Stimulated activated naive B cell treated with anti-CD40 and anti-IgM and Interleukin-4, amounts not matched to agents 10 μg/mL and 1 μg/mL and 100 μg/mL, for 72 hours (primary cell): ENCODE data around the gene PCSK6.
A peak's percentile ranks its signal among the peaks of the same experiment; 100 is the strongest.

Experiments used
- ATAC-seq, 2 donors: fragments of 150-1000 bp; cut with Tn5 transposase; replicated peaks; 2 replicates each; pipeline ENCODE4 v1.10.0; 2021; ENCODE audit warnings: moderate library complexity in 1 of 2
- DNase-seq: peaks from one replicate; pipeline ENCODE4 v3.0.0; 2021
- H3K27ac Mint-ChIP-seq: one replicate; pipeline ENCODE4 v1.8.0; 2022; ENCODE audit warnings: mild to moderate bottlenecking, mixed read lengths
- H3K27me3 Mint-ChIP-seq, 2 donors: one replicate each; pipeline ENCODE4 v1.8.0; 2022; ENCODE audit warnings: mixed read lengths in 2 of 2
- H3K36me3 Mint-ChIP-seq, 2 donors: one replicate each; pipeline ENCODE4 v1.8.0; 2022; ENCODE audit warnings: mixed read lengths in 2 of 2, mild to moderate bottlenecking in 1 of 2
- H3K4me1 Mint-ChIP-seq, 2 donors: one replicate each; pipeline ENCODE4 v1.8.0; 2022; ENCODE audit warnings: mixed read lengths in 2 of 2, mild to moderate bottlenecking in 1 of 2
- H3K4me3 Mint-ChIP-seq, 2 donors: one replicate each; pipeline ENCODE4 v1.8.0; 2022; ENCODE audit warnings: mild to moderate bottlenecking in 2 of 2, mixed read lengths in 2 of 2, moderate library complexity in 1 of 2
- H3K9me3 Mint-ChIP-seq, 2 donors: one replicate each; pipeline ENCODE4 v1.8.0; 2022; ENCODE audit warnings: mixed read lengths in 2 of 2, mild to moderate bottlenecking in 1 of 2

Gene PCSK6

DNA sequence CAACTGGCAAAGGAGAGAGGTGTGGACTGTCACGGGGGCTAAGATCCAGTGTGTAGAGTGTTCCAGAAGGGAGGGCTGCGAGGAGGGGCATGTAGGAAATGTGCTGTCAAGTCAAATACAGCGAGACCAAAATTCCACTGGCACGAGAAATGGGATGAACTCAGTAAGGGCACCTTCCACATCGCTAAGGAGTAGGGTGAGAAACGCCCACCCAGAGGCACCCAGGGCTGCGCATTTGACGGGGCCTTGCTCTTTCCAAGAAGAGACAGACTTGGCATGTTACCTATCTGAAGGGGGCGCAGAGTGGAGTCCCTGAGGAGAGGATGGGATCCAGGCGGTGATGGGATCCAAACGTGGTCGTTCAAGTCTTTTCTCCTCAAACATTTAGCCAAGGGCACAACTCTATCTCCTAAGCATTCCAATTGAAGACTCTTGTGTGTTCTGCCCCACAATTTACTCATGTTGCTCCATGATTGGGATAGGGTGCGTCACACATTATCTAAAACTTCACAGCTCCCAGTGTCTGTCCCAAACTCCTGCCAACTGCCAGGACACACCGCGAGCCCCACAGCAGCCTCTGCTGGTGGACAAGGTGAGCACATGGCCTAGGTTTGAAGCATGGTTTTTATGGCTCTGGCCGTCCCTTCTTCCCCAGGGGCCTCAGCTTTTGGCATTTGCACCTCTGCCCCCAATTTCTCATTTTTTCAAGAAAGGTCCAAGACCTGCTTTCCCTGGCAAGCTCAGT lies 219.9 kb downstream of the PCSK6 start:
- Mint-ChIP-seq H3K9me3 (no peaks in the 10 kb centered on the region), H3K27ac (no peak overlapping the region), H3K4me1 (no peaks in the 10 kb centered on the region), H3K4me3 (no peak overlapping the region), H3K36me3 (peaks cover 31 to 46% of the 10 kb centered on the region in 2 donors), H3K27me3 (no peaks in the 10 kb centered on the region)
- DNase-seq (no peak), ATAC-seq (no peak)

- H3K9me3 Mint-ChIP-seq, result no peaks in the 10 kb centered on the region
- DNase-seq, result no peak
- H3K4me1 Mint-ChIP-seq, result peaks cover 0 to 3% of the 10 kb centered on the region in 2 donors
- no peak for ATAC-seq
- H3K27me3 Mint-ChIP-seq, result peaks cover 0 to 3% of the 10 kb centered on the region in 2 donors
- no peak overlapping the region for H3K4me3 Mint-ChIP-seq
- H3K36me3 Mint-ChIP-seq, result peaks cover 18 to 28% of the 10 kb centered on the region in 2 donors
- H3K27ac Mint-ChIP-seq, result no peak overlapping the region
These were observed 222.0 kb downstream of the PCSK6 start for GRCh38 chr15:101267320-101268104.

DNA sequence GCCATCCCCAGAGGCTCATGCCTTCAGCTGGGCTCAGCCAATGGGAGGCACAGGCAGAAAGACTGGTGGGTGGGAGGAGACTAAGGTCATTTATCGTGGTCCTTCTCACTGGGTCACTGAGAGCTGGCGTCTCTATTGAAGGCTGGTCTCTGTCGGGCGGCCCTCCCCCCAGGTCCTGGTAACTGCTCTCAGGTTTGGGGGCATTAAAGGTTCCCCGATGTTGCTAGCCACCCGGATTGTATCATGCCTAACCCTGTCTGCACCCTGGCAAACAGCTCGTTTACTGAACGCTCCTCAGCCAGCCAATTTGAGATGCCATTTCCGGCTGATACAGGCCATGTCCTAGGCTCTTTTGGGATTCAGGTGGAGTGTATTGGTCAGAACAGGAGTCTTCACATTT lies 222.7 kb downstream of the PCSK6 start:
- no peak for ATAC-seq
- Mint-ChIP-seq H3K4me3 (no peak overlapping the region), H3K36me3 (peaks cover 14 to 26% of the 10 kb centered on the region in 2 donors), H3K4me1 (peaks cover 0 to 3% of the 10 kb centered on the region in 2 donors), H3K9me3 (no peaks in the 10 kb centered on the region), H3K27me3 (peaks cover 3 to 5% of the 10 kb centered on the region in 2 donors), H3K27ac (no peak overlapping the region)
- DNase-seq, result no peak

GRCh38 chr15:101266034-101266433 lies 223.5 kb downstream of the PCSK6 start:
- DNase-seq (no peak), ATAC-seq (no peak)
- H3K4me3 Mint-ChIP-seq, result no peak overlapping the region
- no peak overlapping the region for H3K27ac Mint-ChIP-seq
- peaks cover 13 to 20% of the 10 kb centered on the region in 2 donors for H3K36me3 Mint-ChIP-seq
- H3K4me1 Mint-ChIP-seq, result peaks cover 0 to 3% of the 10 kb centered on the region in 2 donors
- peaks cover 3 to 5% of the 10 kb centered on the region in 2 donors for H3K27me3 Mint-ChIP-seq
- H3K9me3 Mint-ChIP-seq, result no peaks in the 10 kb centered on the region

DNA sequence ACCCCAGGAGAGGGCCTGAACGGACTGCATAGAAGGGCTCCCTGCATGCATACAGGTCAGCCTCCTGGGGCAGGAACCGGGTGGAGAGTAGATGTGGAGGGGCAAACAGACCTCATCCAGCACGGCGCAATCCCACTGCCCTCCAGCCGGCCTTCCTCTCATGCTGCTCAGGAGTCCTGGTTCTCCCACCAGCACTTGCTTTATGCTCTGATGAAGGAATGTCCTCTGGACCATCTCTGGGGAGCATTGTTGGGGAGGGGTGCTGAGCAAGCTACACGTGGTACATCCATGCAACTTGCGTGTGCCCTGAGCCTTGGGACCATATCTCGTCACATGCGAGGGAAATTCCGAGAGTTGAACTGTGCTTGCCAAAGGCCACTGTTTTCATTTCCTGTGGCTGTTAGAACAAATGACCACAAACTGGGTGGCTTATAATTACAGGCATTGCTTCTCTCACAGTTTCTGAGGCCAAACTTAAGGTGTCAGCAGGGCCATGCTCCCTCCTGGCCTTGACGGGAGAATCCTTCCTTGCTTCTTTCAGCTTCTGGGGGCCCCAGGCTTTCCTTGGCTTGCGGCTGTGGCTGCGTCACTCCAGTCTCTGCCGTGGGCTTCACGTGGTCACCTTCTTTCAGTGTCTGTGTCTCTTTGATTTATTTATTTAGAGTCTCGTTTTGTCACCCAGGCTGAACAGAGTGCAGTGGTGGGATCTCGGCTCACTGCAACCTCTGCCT lies 224.4 kb downstream of the PCSK6 start:
- no peak overlapping the region for H3K4me3 Mint-ChIP-seq
- peaks cover 6 to 13% of the 10 kb centered on the region in 2 donors for H3K36me3 Mint-ChIP-seq
- peaks cover 3 to 5% of the 10 kb centered on the region in 2 donors for H3K27me3 Mint-ChIP-seq
- no peak overlapping the region for H3K27ac Mint-ChIP-seq
- DNase-seq, result no peak
- H3K4me1 Mint-ChIP-seq, result peaks cover 0 to 3% of the 10 kb centered on the region in 2 donors
- no peaks in the 10 kb centered on the region for H3K9me3 Mint-ChIP-seq
- ATAC-seq, result no peak

DNA sequence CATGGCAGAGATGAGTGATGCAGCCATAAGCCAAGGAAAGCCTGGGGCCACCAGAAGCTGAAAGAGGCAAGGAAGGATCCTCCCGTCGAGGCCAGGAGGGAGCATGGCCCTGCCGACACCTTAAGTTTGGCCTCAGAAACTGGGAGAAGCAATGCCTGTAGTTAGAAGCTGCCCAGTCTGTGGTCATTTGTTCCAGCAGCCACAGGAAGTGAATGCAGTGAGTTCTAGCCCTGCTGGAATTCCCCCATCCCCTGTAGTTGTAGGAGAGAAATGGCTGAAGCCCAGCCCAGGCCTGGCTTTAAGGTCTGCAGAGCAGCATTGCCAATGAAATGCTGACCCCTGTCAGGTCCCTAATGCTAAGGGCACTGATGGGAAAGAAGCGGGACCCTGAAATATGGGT lies 225.5 kb downstream of the PCSK6 start:
- DNase-seq (no peak), ATAC-seq (peak in 1 of 2 donors; percentile 53)
- H3K27ac Mint-ChIP-seq, result no peak overlapping the region
- H3K4me3 Mint-ChIP-seq, result no peak overlapping the region
- peaks cover 0 to 3% of the 10 kb centered on the region in 2 donors for H3K4me1 Mint-ChIP-seq
- H3K9me3 Mint-ChIP-seq, result no peaks in the 10 kb centered on the region
- H3K36me3 Mint-ChIP-seq, result peaks cover under 1 to 2% of the 10 kb centered on the region in 2 donors
- H3K27me3 Mint-ChIP-seq, result peaks cover 3 to 5% of the 10 kb centered on the region in 2 donors

DNA sequence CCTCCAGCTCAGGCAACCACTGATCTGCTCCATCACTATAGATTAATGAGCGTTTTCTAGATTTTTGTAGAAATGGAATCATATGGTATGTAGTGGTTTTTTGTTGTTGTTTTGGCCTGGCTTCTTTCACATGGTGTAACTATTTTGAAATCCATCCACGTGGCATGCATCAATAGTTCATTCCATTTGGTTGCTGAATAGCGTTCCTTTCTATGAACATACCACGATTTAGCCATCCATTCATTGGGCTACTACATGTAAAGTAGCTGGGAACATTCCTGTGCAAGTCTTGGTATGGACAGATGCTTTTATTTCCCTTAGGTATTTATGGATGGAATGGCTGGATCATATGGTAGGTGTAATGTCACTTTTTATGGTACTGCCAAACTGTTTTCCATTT lies 227.0 kb downstream of the PCSK6 start:
- H3K4me3 Mint-ChIP-seq, result no peak overlapping the region
- H3K27me3 Mint-ChIP-seq, result peaks cover 3 to 5% of the 10 kb centered on the region in 2 donors
- DNase-seq (no peak), ATAC-seq (no peak)
- no peaks in the 10 kb centered on the region for H3K36me3 Mint-ChIP-seq
- peaks cover 3 to 7% of the 10 kb centered on the region in 2 donors for H3K4me1 Mint-ChIP-seq
- no peak overlapping the region for H3K27ac Mint-ChIP-seq
- no peaks in the 10 kb centered on the region for H3K9me3 Mint-ChIP-seq

GRCh38 chr15:101258238-101259144 lies 231.0 kb downstream of the PCSK6 start:
- ATAC-seq (peak; percentile 70 to 81), DNase-seq (no peak)
- H3K4me1 Mint-ChIP-seq, result peaks cover 7 to 20% of the 10 kb centered on the region in 2 donors
- no peaks in the 10 kb centered on the region for H3K9me3 Mint-ChIP-seq
- H3K4me3 Mint-ChIP-seq, result no peak overlapping the region
- no peak overlapping the region for H3K27ac Mint-ChIP-seq
- peaks cover 3 to 5% of the 10 kb centered on the region in 2 donors for H3K27me3 Mint-ChIP-seq
- no peaks in the 10 kb centered on the region for H3K36me3 Mint-ChIP-seq

DNA sequence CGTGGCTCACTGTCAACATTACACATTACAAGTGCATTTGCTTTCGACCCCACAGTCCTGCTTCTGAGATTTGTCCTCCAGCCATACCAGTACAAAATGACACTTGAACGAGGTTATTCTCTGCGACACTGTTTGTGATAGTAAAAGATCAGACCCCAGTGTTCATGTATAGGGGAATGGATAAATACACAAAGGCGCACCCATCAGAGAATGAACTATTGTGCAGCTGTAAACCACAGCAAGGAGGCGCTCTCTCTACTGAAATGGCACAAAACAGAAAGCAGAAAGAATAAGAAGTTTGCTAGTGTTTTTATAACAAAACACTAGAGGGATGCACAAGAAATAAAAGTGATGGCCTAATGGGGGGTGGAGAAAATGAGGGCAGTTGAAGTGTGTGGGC lies 232.8 kb downstream of the PCSK6 start:
- Mint-ChIP-seq H3K4me1 (peaks cover 10 to 26% of the 10 kb centered on the region in 2 donors), H3K36me3 (no peaks in the 10 kb centered on the region), H3K27me3 (no peaks in the 10 kb centered on the region), H3K27ac (no peak overlapping the region), H3K9me3 (no peaks in the 10 kb centered on the region), H3K4me3 (no peak overlapping the region)
- DNase-seq (no peak), ATAC-seq (no peak)

DNA sequence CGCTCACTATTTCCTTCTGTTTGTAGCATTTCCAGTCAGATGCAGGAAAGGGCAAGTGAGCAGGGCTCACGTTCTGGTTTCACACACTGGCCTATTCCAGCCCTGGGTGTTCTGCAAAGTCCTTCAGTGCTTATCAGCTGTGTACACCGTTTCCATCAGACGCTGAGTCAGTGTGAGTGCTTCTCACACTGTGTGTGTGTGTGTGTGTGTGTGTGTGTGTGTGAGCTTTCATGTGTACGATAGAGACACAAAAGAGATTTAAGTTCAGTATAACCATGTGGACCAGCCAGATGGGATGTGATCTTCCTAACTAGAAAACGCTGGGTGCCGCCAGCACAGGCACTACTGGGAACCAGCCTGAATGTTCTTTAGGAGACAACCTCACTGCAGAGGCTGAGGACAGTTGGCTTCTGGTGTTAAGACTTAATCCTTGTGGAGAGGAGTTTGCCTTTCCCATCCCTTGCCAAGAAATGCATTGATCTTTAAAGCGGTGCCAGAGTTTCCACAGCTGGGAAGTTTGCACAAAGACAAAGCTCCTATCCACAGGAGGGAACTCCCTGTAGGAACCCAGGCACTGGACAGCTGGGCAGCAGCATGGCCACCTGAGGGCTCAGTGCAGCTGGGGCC lies 233.8 kb downstream of the PCSK6 start:
- H3K4me1 Mint-ChIP-seq, result peaks cover 10 to 28% of the 10 kb centered on the region in 2 donors
- no peak overlapping the region for H3K27ac Mint-ChIP-seq
- no peaks in the 10 kb centered on the region for H3K9me3 Mint-ChIP-seq
- H3K36me3 Mint-ChIP-seq, result peaks cover 1% of the 10 kb centered on the region in 2 donors
- H3K4me3 Mint-ChIP-seq, result no peak overlapping the region
- no peaks in the 10 kb centered on the region for H3K27me3 Mint-ChIP-seq
- ATAC-seq (no peak), DNase-seq (no peak)

DNA sequence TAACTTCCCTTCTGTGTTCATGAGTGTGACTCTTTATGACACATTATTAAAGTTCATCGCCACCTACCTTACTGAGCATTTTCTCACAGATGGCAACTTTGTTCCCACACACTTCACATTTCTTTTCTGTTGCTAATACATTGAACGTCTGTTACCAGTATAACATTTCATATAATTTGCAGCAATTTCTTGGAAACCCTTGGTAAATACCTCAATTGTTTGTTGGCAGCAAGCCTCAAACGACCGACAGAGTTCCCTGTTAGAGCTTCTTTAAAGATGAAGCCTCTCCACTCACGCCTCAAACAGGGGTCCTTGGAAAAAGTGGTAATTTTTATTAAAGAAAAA lies 234.5 kb downstream of the PCSK6 start:
- Mint-ChIP-seq H3K4me1 (peaks cover 14 to 35% of the 10 kb centered on the region in 2 donors), H3K27me3 (no peaks in the 10 kb centered on the region), H3K27ac (no peak overlapping the region), H3K4me3 (no peak overlapping the region), H3K36me3 (peaks cover 8% of the 10 kb centered on the region in 2 donors), H3K9me3 (no peaks in the 10 kb centered on the region)
- no peak for ATAC-seq
- DNase-seq, result no peak

DNA sequence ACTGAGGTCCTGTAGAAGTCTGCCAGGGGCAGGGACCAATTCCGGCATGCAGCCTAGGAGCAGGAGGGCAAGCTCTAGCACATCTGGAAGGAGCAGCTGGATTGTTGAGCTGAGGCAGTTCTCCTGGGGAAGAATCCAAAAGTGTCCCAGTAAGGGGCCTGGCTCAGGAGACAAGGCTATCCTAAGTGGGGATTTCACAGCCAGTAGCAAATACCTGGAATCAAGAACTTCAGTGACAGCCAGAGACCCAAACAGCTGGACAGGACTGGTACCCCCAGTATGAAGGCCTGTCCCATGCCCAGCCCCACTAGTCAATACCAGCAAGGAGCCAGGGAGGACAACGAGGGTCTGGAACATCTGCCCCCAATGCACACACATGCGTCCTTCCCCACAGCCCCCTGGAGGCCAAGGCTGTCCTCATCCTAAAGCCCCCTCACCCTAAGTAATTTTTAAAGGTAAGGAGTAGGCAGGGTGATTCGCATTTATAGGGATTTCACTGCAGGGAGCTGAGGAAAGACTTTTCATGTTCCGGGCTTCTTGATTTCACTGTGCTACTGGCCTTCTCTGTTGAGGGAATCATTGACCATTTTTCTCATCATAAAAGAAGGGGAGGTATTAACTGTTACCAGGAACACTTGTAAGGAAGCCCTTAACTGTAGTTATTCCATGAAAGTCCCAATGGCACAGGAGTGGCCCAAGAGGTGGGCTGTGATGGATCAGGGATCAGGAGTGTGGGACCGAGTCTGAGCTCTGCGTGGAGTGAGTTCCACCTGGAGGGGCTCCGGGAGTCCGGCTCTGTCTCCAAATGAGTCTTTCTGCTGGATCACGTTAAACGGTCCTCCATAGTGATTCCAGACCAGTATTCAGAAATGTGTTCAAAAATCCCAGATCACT lies 235.1 kb downstream of the PCSK6 start:
- no peak overlapping the region for H3K4me3 Mint-ChIP-seq
- H3K27me3 Mint-ChIP-seq, result no peaks in the 10 kb centered on the region
- H3K4me1 Mint-ChIP-seq, result peaks cover 16 to 41% of the 10 kb centered on the region in 2 donors
- ATAC-seq (no peak), DNase-seq (no peak)
- H3K36me3 Mint-ChIP-seq, result peaks cover 11 to 13% of the 10 kb centered on the region in 2 donors
- H3K9me3 Mint-ChIP-seq, result no peaks in the 10 kb centered on the region
- no peak overlapping the region for H3K27ac Mint-ChIP-seq
